HepG2 (cell line): ENCODE results near the gene ZBTB1. TPM values are rescaled to one million over a fixed set of nuclear protein-coding genes. Genes with fewer than 3 reads are reported as not detected.

Experiments
- ATF4 ChIP-seq, 2 experiments: fragments of 450-650 bp in 1 of 2; sonication (generic) in 1 of 2; formaldehyde crosslinking; IDR thresholded peaks; 2 replicates each; pipeline versions ENCODE4 v1.5.0 to v1.8.0; 2020 to 2022; ENCODE audit warnings: mild to moderate bottlenecking in 1 of 2, missing genetic modification reagents in 1 of 2
- ATF7-NPFF ChIP-seq: sonication (generic); formaldehyde crosslinking; IDR thresholded peaks from 2 replicates; pipeline ENCODE4 v1.8.1; 2023; ENCODE audit warnings: mild to moderate bottlenecking, low read depth, missing genetic modification reagents, moderate library complexity
- CEBPB ChIP-seq: IDR thresholded peaks from 2 replicates; pipeline ENCODE4 v1.6.1; 2011; ENCODE audit warnings: low read depth, low read length, improper control_type of control experiment, borderline replicate concordance
- CREBL2 ChIP-seq: sonication (generic); formaldehyde crosslinking; IDR thresholded peaks from 2 replicates; pipeline ENCODE4 v1.8.1; 2023; ENCODE audit warnings: missing genetic modification reagents, mild to moderate bottlenecking, borderline replicate concordance
- FOXA1 ChIP-seq, 2 experiments: fragments of 450-650 bp in 1 of 2; sonication (generic) in 1 of 2; formaldehyde crosslinking in 1 of 2; IDR thresholded peaks; 2 replicates each; pipeline versions ENCODE4 v1.4.0 to v1.6.1; 2016 to 2020; ENCODE audit warnings: missing genetic modification reagents in 1 of 2
- GPBP1L1 ChIP-seq: sonication (generic); formaldehyde crosslinking; IDR thresholded peaks from 2 replicates; pipeline ENCODE4 v1.5.0; 2020; ENCODE audit warnings: mild to moderate bottlenecking, missing genetic modification reagents
- KAT2B ChIP-seq: fragments of 150-350 bp; IDR thresholded peaks from 2 replicates; pipeline ENCODE4 v1.6.1; 2014; ENCODE audit warnings: low read depth, low read length, borderline replicate concordance
- MEIS2 ChIP-seq: sonication (generic); formaldehyde crosslinking; IDR thresholded peaks from 2 replicates; pipeline ENCODE4 v1.9.0; 2021; ENCODE audit warnings: mild to moderate bottlenecking, missing genetic modification reagents
- NCOA5 ChIP-seq: sonication (generic); formaldehyde crosslinking; IDR thresholded peaks from 2 replicates; pipeline ENCODE4 v1.4.0; 2020; ENCODE audit warnings: missing genetic modification reagents
- NFATC3 ChIP-seq: sonication (generic); formaldehyde crosslinking; IDR thresholded peaks from 2 replicates; pipeline ENCODE4 v1.5.1; 2020; ENCODE audit warnings: mild to moderate bottlenecking, missing genetic modification reagents
- NFIC ChIP-seq: IDR thresholded peaks from 2 replicates; pipeline ENCODE4 v1.6.1; 2012; ENCODE audit warnings: mild to moderate bottlenecking, low read length, inconsistent platforms
- PPARG ChIP-seq: conservative IDR thresholded peaks from 2 replicates; pipeline ENCODE4 v1.6.1; 2016; ENCODE audit warnings: missing biosample characterization, missing genetic modification reagents
- SMC3 ChIP-seq: IDR thresholded peaks from 2 replicates; pipeline ENCODE4 v1.6.1; 2011; ENCODE audit warnings: low read length, improper control_type of control experiment
- SRF ChIP-seq: IDR thresholded peaks from 2 replicates; pipeline ENCODE4 v1.6.1; 2011; ENCODE audit warnings: mild to moderate bottlenecking, low read depth, low read length, moderate library complexity
- TERF1 ChIP-seq: sonication (generic); formaldehyde crosslinking; IDR thresholded peaks from 2 replicates; pipeline ENCODE4 v1.8.0; 2022; ENCODE audit warnings: mild to moderate bottlenecking, missing genetic modification reagents, moderate library complexity
- UBTF ChIP-seq: sonication (generic); formaldehyde crosslinking; IDR thresholded peaks from 2 replicates; pipeline ENCODE4 v1.4.0; 2020; ENCODE audit warnings: mild to moderate bottlenecking, missing genetic modification reagents
- ZFP90 ChIP-seq: sonication (generic); formaldehyde crosslinking; IDR thresholded peaks from 2 replicates; pipeline ENCODE4 v1.8.0; 2022; ENCODE audit warnings: missing genetic modification reagents, mild to moderate bottlenecking, inconsistent platforms, borderline replicate concordance
- ZFY ChIP-seq: sonication (generic); formaldehyde crosslinking; IDR thresholded peaks from 2 replicates; pipeline ENCODE4 v1.4.0; 2020; ENCODE audit warnings: missing genetic modification reagents
- ZMAT3 ChIP-seq: sonication (generic); formaldehyde crosslinking; conservative IDR thresholded peaks from 2 replicates; pipeline ENCODE4 v1.7.0; 2021; ENCODE audit warnings: missing genetic modification reagents
- ZNF674 ChIP-seq: sonication (generic); formaldehyde crosslinking; IDR thresholded peaks from 2 replicates; pipeline ENCODE4 v1.5.0; 2020; ENCODE audit warnings: low read depth, mild to moderate bottlenecking, missing genetic modification reagents
- ZNF678 ChIP-seq: sonication (generic); formaldehyde crosslinking; IDR thresholded peaks from 2 replicates; pipeline ENCODE4 v1.4.0; 2020; ENCODE audit warnings: mild to moderate bottlenecking, missing genetic modification reagents
- ZNF703 ChIP-seq: sonication (generic); formaldehyde crosslinking; IDR thresholded peaks from 2 replicates; pipeline ENCODE4 v1.5.1; 2020; ENCODE audit warnings: missing genetic modification reagents, mild to moderate bottlenecking, moderate library complexity, borderline replicate concordance
- ZNF746 ChIP-seq: sonication (generic); formaldehyde crosslinking; IDR thresholded peaks from 2 replicates; pipeline ENCODE4 v1.8.0; 2022; ENCODE audit warnings: mild to moderate bottlenecking, missing genetic modification reagents
- ZNF768 ChIP-seq: sonication (generic); formaldehyde crosslinking; IDR thresholded peaks from 2 replicates; pipeline ENCODE4 v1.4.0; 2020; ENCODE audit warnings: missing genetic modification reagents
- polyA plus RNA-seq, 8 experiments: library from polyadenylated mRNA; depleted of rRNA in 3 of 8; stranded (reverse) in 7 of 8; unstranded in 1 of 8; fragments of >200 nt; fragmentation: Illumina TruSeq in 4 of 8; extraction: Trizol in 4 of 8; gene quantifications; 2 replicates each; pipeline versions ENCODE4 v1.2.1 to v1.2.3, GENCODE V29; 2011 to 2016; ENCODE audit warnings: low read depth in 4 of 8, missing spikeins in 1 of 8, mixed read lengths in 1 of 8; ENCODE audit not compliant: insufficient read depth in 1 of 8
- total RNA-seq, 5 experiments: library from RNA; depleted of rRNA; stranded (reverse); fragments of >200 nt; fragmentation: Illumina TruSeq; extraction: Trizol; gene quantifications; 2 replicates each; pipeline ENCODE4 v1.2.3, GENCODE V29; 2016; ENCODE audit warnings: low read depth in 1 of 5

ZBTB1 gene
- total and polyA plus RNA-seq, 2 of the 13 experiments (the other 11 are each of a cell fraction or from before 2014, with no cell fraction given): 18.8 to 22.6 TPM

- TF ChIP-seq GPBP1L1 (CRISPR knock-in tag) (no peak), TERF1 (no peak), ZFP90 (CRISPR knock-in tag) (no peak), FOXA1 (IDR thresholded peaks at IDR 0.05) (no peak), FOXA1 (CRISPR knock-in tag; IDR thresholded peaks at IDR 0.05) (peak; percentile 48), ZNF703 (CRISPR knock-in tag) (no peak), ZFY (peak; percentile 31; the same call in 1 of the 2 replicates), ZNF678 (CRISPR knock-in tag) (no peak), UBTF (CRISPR knock-in tag) (0 out of 2 replicates have a peak, but pooled peaks have one; percentile 22), CREBL2 (CRISPR knock-in tag) (no peak), KAT2B (no peak), NFATC3 (CRISPR knock-in tag) (no peak), ZMAT3 (0 out of 2 replicates have a peak, but pooled peaks have one; percentile 53), ZNF768 (CRISPR knock-in tag) (no peak), CEBPB (no peak), SRF (no peak), NCOA5 (CRISPR knock-in tag) (no peak), ZNF674 (CRISPR knock-in tag) (no peak), ZNF746 (CRISPR knock-in tag) (no peak), PPARG (CRISPR knock-in tag) (peak; percentile 50; the same call in 1 of the 2 replicates), ATF7-NPFF (CRISPR knock-in tag) (no peak), NFIC (no peak), SMC3 (peak; percentile 11; the same call in 1 of the 2 replicates), MEIS2 (CRISPR knock-in tag) (no peak), ATF4 (CRISPR knock-in tag; IDR thresholded peaks at IDR 0.05) (no peak)
Observed at GRCh38 chr14:64540208-64541202, 35.9 kb downstream of the ZBTB1 start, which contains the start of gene HSPA2 (continued).
